Neural cell (in vitro differentiated cells): ENCODE results near the gene NANP. TPM values are rescaled to one million over a fixed set of nuclear protein-coding genes. Genes with fewer than 3 reads are reported as not detected.
"Not testable (repeated sequence)": the region's sequence is repeated elsewhere in the genome, so short reads cannot be mapped to it uniquely, and the experiment has no call there.

Source experiments
- H2AFZ ChIP-seq: fragments of 200-600, 300-800 bp; sonication (generic), shearing (Covaris generic); 2 replicates; pipeline ENCODE4 v1.6.0; 2014; ENCODE audit warnings: low read depth, mild to moderate bottlenecking, antibody characterized with exemption, low read length, moderate library complexity
- H3F3A ChIP-seq: fragments of 200-600 bp; shearing (Covaris generic); 2 replicates; pipeline ENCODE4 v1.6.1; 2016; ENCODE audit warnings: mild to moderate bottlenecking, moderate library complexity, mixed read lengths, antibody characterized with exemption, low read length; ENCODE audit not compliant: insufficient read depth, poor library complexity, severe bottlenecking
- H3K27ac ChIP-seq: fragments of 200-600, 300-800 bp; sonication (generic), shearing (Covaris generic); 2 replicates; pipeline ENCODE4 v1.5.1; 2014; ENCODE audit warnings: mild to moderate bottlenecking, low read length, moderate library complexity
- H3K27me3 ChIP-seq: fragments of 300-800, 200-600 bp; sonication (generic), shearing (Covaris generic); 2 replicates; pipeline ENCODE4 v1.6.0; 2014; ENCODE audit warnings: mild to moderate bottlenecking, low read depth, low read length, moderate library complexity; ENCODE audit not compliant: insufficient read depth
- H3K36me3 ChIP-seq: fragments of 300-800, 200-600 bp; sonication (generic), shearing (Covaris generic); 2 replicates; pipeline ENCODE4 v1.5.1; 2014; ENCODE audit warnings: mild to moderate bottlenecking, antibody characterized with exemption, low read length, moderate library complexity; ENCODE audit not compliant: insufficient read depth
- H3K4me2 ChIP-seq: fragments of 300-800, 200-600 bp; sonication (generic), shearing (Covaris generic); 2 replicates; pipeline ENCODE4 v1.6.0; 2014; ENCODE audit warnings: mild to moderate bottlenecking, low read length
- H3K4me3 ChIP-seq: fragments of 300-800, 200-600 bp; sonication (generic), shearing (Covaris generic); 2 replicates; pipeline ENCODE4 v1.5.1; 2014; ENCODE audit warnings: mild to moderate bottlenecking, low read length, moderate library complexity
- H3K79me2 ChIP-seq: fragments of 200-600 bp; shearing (Covaris generic); replicated peaks from 2 replicates; pipeline ENCODE4 v1.6.0; 2014; ENCODE audit warnings: mild to moderate bottlenecking, low read length, moderate library complexity; ENCODE audit not compliant: insufficient read depth
- H3K9ac ChIP-seq: fragments of 300-800, 200-600 bp; sonication (generic), shearing (Covaris generic); 2 replicates; pipeline ENCODE4 v1.6.1; 2016; ENCODE audit warnings: mild to moderate bottlenecking, low read length, mixed read lengths
- H3K9me2 ChIP-seq: fragments of 200-600 bp; shearing (Covaris generic); 2 replicates; pipeline ENCODE4 v1.6.1; 2016; ENCODE audit warnings: mild to moderate bottlenecking, low read length, mixed read lengths; ENCODE audit not compliant: insufficient read depth
- H3K9me3 ChIP-seq: fragments of 200-600, 300-800 bp; sonication (generic), shearing (Covaris generic); 2 replicates; pipeline ENCODE4 v1.6.1; 2016; ENCODE audit warnings: mild to moderate bottlenecking, mixed run types, low read length, moderate library complexity, mixed read lengths
- H4K20me1 ChIP-seq: fragments of 200-600 bp; shearing (Covaris generic); 2 replicates; pipeline ENCODE4 v1.6.1; 2016; ENCODE audit warnings: mild to moderate bottlenecking, mixed run types; ENCODE audit not compliant: insufficient read depth
- CTCF ChIP-seq: fragments of 450-650 bp; IDR thresholded peaks from 2 replicates; pipeline ENCODE4 v1.5.1; 2014; ENCODE audit warnings: antibody characterized with exemption, mild to moderate bottlenecking, moderate library complexity; ENCODE audit not compliant: poor library complexity, severe bottlenecking
- EP300 ChIP-seq: fragments of 450-650 bp; conservative IDR thresholded peaks from 2 replicates; pipeline ENCODE4 v1.6.1; 2014; ENCODE audit warnings: antibody characterized with exemption, mild to moderate bottlenecking, moderate library complexity; ENCODE audit not compliant: poor library complexity, severe bottlenecking
- EZH2 ChIP-seq: fragments of 200-600, 300-800 bp; shearing (Covaris generic), sonication (generic); IDR thresholded peaks from 2 replicates; pipeline ENCODE4 v1.6.1; 2014; ENCODE audit warnings: antibody characterized with exemption, low read length, borderline replicate concordance, mild to moderate bottlenecking; ENCODE audit not compliant: insufficient read depth, poor library complexity, severe bottlenecking
- MXI1 ChIP-seq: fragments of 450-650 bp; conservative IDR thresholded peaks from 2 replicates; pipeline ENCODE4 v1.6.1; 2014; ENCODE audit warnings: antibody characterized with exemption, mild to moderate bottlenecking; ENCODE audit not compliant: poor library complexity, severe bottlenecking
- POLR2AphosphoS5 ChIP-seq: IDR thresholded peaks from 2 replicates; pipeline ENCODE4 v1.6.1; 2012
- RAD21 ChIP-seq: fragments of 450-650 bp; conservative IDR thresholded peaks from 2 replicates; pipeline ENCODE4 v1.6.1; 2014; ENCODE audit warnings: antibody characterized with exemption, mild to moderate bottlenecking, moderate library complexity
- SMC3 ChIP-seq: fragments of 450-650 bp; conservative IDR thresholded peaks from 2 replicates; pipeline ENCODE4 v1.6.1; 2014; ENCODE audit warnings: antibody characterized with exemption, mild to moderate bottlenecking, moderate library complexity; ENCODE audit not compliant: poor library complexity
- TAF1 ChIP-seq: IDR thresholded peaks from 2 replicates; pipeline ENCODE4 v1.6.1; 2012; ENCODE audit warnings: low read depth
- polyA plus RNA-seq: library from polyadenylated mRNA; depleted of rRNA; stranded (reverse); fragments of >200 nt; gene quantifications from 2 replicates; pipeline ENCODE4 v1.2.3, GENCODE V29; 2014
- TF ChIP-seq, protein P1 (sequence below): IDR thresholded peaks from 2 replicates; pipeline ENCODE4 v1.6.1; 2012; ENCODE audit warnings: borderline replicate concordance

Gene NANP
- polyA plus RNA-seq, 1 donor from 2014 or later: 4.1 TPM

DNA sequence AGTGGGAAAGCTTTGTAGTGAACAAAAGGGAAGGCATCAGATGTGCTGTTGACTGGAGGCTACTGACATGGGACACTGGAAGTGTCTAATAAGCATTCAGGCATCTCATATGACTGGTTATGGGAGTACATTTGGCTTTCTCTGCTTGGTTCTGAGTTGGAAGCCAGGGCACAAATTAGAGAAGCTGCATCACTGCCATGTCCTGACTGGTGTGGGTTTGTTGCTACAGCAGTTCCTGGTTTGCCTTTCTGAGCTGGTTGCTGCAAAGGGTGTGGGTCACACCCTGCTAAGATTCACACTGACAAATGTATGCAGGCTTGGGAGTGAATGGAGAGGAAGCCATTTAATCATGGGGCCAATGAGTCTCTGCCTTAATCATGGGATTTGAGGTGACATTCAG, 36.2 kb upstream of the NANP start:
- H4K20me1 ChIP-seq: no peaks in the 10 kb centered on the region
- no peaks in the 10 kb centered on the region for H3K27me3 ChIP-seq
- H3K4me2 ChIP-seq: no peak overlapping the region
- H2AFZ ChIP-seq: no peak overlapping the region
- H3K4me3 ChIP-seq: no peak overlapping the region
- no peaks in the 10 kb centered on the region for H3K9me2 ChIP-seq
- no peaks in the 10 kb centered on the region for H3F3A ChIP-seq
- no peak overlapping the region for H3K9ac ChIP-seq
- no peak for TF ChIP-seq TAF1
- TF ChIP-seq, protein P1, sequence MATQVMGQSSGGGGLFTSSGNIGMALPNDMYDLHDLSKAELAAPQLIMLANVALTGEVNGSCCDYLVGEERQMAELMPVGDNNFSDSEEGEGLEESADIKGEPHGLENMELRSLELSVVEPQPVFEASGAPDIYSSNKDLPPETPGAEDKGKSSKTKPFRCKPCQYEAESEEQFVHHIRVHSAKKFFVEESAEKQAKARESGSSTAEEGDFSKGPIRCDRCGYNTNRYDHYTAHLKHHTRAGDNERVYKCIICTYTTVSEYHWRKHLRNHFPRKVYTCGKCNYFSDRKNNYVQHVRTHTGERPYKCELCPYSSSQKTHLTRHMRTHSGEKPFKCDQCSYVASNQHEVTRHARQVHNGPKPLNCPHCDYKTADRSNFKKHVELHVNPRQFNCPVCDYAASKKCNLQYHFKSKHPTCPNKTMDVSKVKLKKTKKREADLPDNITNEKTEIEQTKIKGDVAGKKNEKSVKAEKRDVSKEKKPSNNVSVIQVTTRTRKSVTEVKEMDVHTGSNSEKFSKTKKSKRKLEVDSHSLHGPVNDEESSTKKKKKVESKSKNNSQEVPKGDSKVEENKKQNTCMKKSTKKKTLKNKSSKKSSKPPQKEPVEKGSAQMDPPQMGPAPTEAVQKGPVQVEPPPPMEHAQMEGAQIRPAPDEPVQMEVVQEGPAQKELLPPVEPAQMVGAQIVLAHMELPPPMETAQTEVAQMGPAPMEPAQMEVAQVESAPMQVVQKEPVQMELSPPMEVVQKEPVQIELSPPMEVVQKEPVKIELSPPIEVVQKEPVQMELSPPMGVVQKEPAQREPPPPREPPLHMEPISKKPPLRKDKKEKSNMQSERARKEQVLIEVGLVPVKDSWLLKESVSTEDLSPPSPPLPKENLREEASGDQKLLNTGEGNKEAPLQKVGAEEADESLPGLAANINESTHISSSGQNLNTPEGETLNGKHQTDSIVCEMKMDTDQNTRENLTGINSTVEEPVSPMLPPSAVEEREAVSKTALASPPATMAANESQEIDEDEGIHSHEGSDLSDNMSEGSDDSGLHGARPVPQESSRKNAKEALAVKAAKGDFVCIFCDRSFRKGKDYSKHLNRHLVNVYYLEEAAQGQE: no peak
- no peak for TF ChIP-seq RAD21
- TF ChIP-seq POLR2AphosphoS5: no peak
- no peak for TF ChIP-seq MXI1
- TF ChIP-seq EZH2: no peak
- TF ChIP-seq EP300: no peak
- no peak for TF ChIP-seq CTCF
- no peak for TF ChIP-seq SMC3
- no peak overlapping the region for H3K27ac ChIP-seq
- no peaks in the 10 kb centered on the region for H3K36me3 ChIP-seq
- no peaks in the 10 kb centered on the region for H3K79me2 ChIP-seq
- no peaks in the 10 kb centered on the region for H3K9me3 ChIP-seq

DNA sequence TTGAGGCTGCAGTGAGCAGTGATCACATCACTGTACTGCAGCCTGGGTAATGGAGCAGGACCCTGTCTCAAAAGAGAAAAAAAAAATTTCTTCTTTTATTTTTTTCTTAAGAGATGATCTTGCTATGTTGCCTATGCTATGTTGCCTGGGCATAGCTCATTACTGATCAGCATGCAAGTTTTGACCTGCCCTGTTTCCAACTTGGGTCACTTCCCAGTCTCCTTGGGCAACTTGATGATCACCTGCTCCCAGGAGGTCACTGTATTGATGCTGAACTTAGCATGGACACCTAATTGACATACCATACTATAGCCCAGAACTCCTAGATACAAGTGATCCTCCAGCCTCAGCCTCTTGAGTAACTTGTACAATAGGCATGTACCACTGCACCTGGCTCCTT, 30.7 kb upstream of the NANP start:
- no peaks in the 10 kb centered on the region for H4K20me1 ChIP-seq
- H3F3A ChIP-seq: no peaks in the 10 kb centered on the region
- H3K79me2 ChIP-seq: no peaks in the 10 kb centered on the region
- H3K27me3 ChIP-seq: no peaks in the 10 kb centered on the region
- no peaks in the 10 kb centered on the region for H3K36me3 ChIP-seq
- H3K27ac ChIP-seq: no peak overlapping the region
- H3K4me3 ChIP-seq: no peak overlapping the region
- no peak overlapping the region for H3K9ac ChIP-seq
- H3K9me3 ChIP-seq: no peaks in the 10 kb centered on the region
- H2AFZ ChIP-seq: no peak overlapping the region
- H3K9me2 ChIP-seq: no peaks in the 10 kb centered on the region
- no peak overlapping the region for H3K4me2 ChIP-seq
- no peak for TF ChIP-seq CTCF
- TF ChIP-seq MXI1: no peak
- no peak for TF ChIP-seq TAF1
- TF ChIP-seq, protein P1: no peak
- TF ChIP-seq POLR2AphosphoS5: no peak
- TF ChIP-seq SMC3: no peak
- TF ChIP-seq EP300: no peak
- TF ChIP-seq EZH2: no peak
- TF ChIP-seq RAD21: no peak

- H3K4me2 ChIP-seq, H3F3A ChIP-seq, H3K27ac ChIP-seq, H3K9me3 ChIP-seq, H3K9ac ChIP-seq, H3K27me3 ChIP-seq, H4K20me1 ChIP-seq, H2AFZ ChIP-seq, H3K4me3 ChIP-seq, H3K9me2 ChIP-seq, H3K79me2 ChIP-seq, H3K36me3 ChIP-seq: not testable (repeated sequence)
Measured at GRCh38 chr20:25652866-25653265, 29.1 kb upstream of the NANP start.
